Prostate gland (tissue), 2 donors: ENCODE measurements around the gene PTP4A1.

Experiments
- CTCF ChIP-seq, 4 experiments: fragments of 200-600 bp in 2 of 4; fragments of 450-650 bp in 2 of 4; sonication (generic) in 2 of 4; IDR thresholded peaks; 1 replicate in 3 of 4; 2 replicates in 1 of 4; pipeline ENCODE4 v1.5.1; 2016 to 2019; ENCODE audit warnings: antibody characterized with exemption in 4 of 4, mild to moderate bottlenecking in 2 of 4, moderate library complexity in 2 of 4
- POLR2A ChIP-seq: fragments of 450-650 bp; IDR thresholded peaks from one replicate; pipeline ENCODE4 v1.6.1; 2016; ENCODE audit warnings: antibody characterized with exemption, mild to moderate bottlenecking

GRCh38 chr6:63526931-63527330 is 45.3 kb upstream of the PTP4A1 start:
- TF ChIP-seq CTCF (IDR thresholded peaks at IDR 0.05) (no peak), POLR2A (no peak)
